HG03469 (cell line): ENCODE results near the gene CSGALNACT2.

Experiments
- ATAC-seq: cut with Tn5 transposase; IDR thresholded peaks from one replicate; pipeline ENCODE4 v1.9.1; 2021; ENCODE audit warnings: mild to moderate bottlenecking, moderate library complexity, moderate number of reproducible peaks; ENCODE audit not compliant: unreplicated experiment

The CSGALNACT2 gene

GRCh38 chr10:43123361-43124093 is 14.7 kb upstream of the CSGALNACT2 start:
- no peak for ATAC-seq

GRCh38 chr10:43124094-43124521 is 14.1 kb upstream of the CSGALNACT2 start:
- ATAC-seq: no peak

GRCh38 chr10:43124574-43125273 is 13.5 kb upstream of the CSGALNACT2 start:
- no peak for ATAC-seq

- ATAC-seq: no peak
Observed at GRCh38 chr10:43125274-43125845, 12.9 kb upstream of the CSGALNACT2 start.

- ATAC-seq: no peak
Observed at GRCh38 chr10:43125881-43126731, 12.1 kb upstream of the CSGALNACT2 start.

- ATAC-seq: no peak
Observed at GRCh38 chr10:43126759-43127424, 11.4 kb upstream of the CSGALNACT2 start.

GRCh38 chr10:43127442-43127841 is 10.8 kb upstream of the CSGALNACT2 start:
- no peak for ATAC-seq

GRCh38 chr10:43128331-43128730 is 9.9 kb upstream of the CSGALNACT2 start:
- no peak for ATAC-seq

- ATAC-seq: peak; percentile 88
Observed at GRCh38 chr10:43128958-43129706, 9.1 kb upstream of the CSGALNACT2 start.

- ATAC-seq: no peak
Observed at GRCh38 chr10:43130770-43131171, 7.5 kb upstream of the CSGALNACT2 start.

GRCh38 chr10:43131256-43131655 is 7.0 kb upstream of the CSGALNACT2 start:
- no peak for ATAC-seq

- ATAC-seq: no peak
Observed at GRCh38 chr10:43131906-43132305, 6.3 kb upstream of the CSGALNACT2 start.

GRCh38 chr10:43132867-43133787 is 5.1 kb upstream of the CSGALNACT2 start:
- ATAC-seq: no peak

GRCh38 chr10:43134126-43134905 is 3.9 kb upstream of the CSGALNACT2 start:
- no peak for ATAC-seq

GRCh38 chr10:43135064-43135463 is 3.2 kb upstream of the CSGALNACT2 start:
- ATAC-seq: no peak

- no peak for ATAC-seq
Observed at GRCh38 chr10:43135656-43136055, 2.6 kb upstream of the CSGALNACT2 start.

GRCh38 chr10:43136432-43136831 is 1.8 kb upstream of the CSGALNACT2 start:
- no peak for ATAC-seq
